Activated CD4-positive, CD25-positive, alpha-beta regulatory T cell treated with anti-CD3 and anti-CD28 coated beads, Interleukin-2, amount 50 U/mL, for 24 hours (primary cell): Measurements from ENCODE around the gene USP12.

Experiments used
- ATAC-seq, 2 donors: fragments of 150-1000 bp; cut with Tn5 transposase; one replicate each; pipeline ENCODE4 v1.10.0; 2021; ENCODE audit warnings: mild to moderate bottlenecking in 1 of 2, moderate library complexity in 1 of 2

USP12 gene

DNA sequence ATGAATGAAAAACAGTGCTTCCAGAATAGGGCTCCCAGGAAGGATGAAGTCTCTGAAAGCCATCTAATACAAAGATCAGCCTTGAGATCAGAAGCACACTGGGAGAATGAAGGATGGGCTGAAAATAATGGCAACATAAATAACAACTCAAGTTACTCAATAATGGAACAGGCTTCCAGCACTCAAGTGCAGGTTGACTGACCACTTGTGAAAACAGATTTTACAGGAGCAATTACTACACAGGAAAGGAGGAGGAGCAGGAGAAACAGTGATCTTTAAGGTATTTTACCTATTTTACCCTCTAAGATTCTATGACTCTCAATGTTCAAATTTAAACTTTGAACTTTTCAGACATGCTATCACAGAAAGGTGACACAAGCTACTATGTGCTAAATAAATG, 106.0 kb downstream of the USP12 start:
- ATAC-seq = no peak

DNA sequence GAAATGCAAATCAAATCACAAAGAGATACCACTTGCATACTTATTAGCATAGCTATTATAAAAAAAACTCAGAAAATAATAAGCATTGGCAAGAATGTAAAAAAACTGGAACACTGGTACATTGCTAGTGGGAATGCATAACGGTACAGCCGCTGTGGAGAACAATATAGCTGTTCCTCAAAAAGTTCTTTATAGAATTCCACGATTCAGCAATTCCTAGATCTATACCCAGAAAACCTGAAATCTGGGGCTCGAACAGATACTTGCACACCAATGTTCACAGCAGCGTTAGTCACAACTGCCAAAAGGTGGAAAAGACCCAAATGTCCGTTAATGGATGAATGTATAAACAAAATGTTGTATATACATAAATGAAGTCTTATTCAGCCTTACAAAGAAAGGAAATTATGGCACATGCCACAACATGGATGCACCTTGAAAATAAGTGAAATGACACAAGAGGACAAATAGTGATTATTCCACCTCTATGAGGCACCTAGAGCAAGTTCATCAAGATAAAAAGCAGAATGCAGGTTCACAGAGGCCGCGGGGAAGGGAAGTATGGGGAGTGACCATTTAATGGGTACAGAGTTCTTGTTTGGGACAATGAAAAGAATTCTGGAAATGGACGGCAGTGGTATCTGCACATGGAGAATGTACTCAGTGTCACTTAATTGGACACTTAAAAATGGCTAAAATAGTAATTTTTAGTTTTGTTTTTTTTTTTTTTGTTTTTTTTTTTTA, 107.2 kb downstream of the USP12 start:
- ATAC-seq = no peak

- no peak for ATAC-seq
Measured at GRCh38 chr13:27057817-27058216, 113.8 kb downstream of the USP12 start.

DNA sequence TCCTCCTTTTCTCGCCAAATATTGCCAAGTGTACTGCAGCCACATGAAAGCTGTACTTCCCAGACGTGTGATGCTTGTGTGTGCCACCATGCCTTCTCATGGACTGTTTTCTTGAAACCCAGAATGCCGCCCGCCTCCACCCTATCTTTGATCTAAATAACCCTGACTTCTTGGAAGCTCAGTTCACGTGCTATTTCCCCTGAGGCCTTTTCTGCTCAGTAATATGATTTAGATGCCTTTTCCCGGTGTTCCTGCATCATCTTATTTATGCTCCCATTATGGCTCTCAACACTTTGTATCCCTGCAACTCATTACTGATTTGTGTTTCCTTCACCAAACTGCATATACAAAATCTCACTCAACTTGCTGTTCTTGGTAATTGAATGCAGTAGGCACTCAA, 116.1 kb downstream of the USP12 start:
- no peak for ATAC-seq

DNA sequence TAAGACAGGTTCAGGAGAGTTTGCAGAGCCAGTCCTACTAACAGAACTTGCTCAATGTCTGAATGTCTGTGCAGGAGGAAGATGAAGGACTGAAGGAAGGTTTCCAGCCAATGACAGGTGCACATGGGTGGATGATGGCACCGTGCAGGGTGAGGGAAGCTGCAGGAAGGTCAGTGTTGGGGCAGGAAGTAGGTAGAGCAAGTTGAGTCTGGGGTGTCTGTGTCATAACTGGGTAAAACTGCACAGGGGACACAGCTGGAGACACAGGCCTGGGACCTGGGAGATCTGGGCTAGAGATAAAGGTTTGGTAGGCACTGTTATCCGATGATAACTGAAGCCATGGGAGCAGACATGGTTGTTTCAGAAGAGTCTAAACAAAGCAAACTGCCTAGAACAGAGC, 116.9 kb downstream of the USP12 start:
- ATAC-seq = no peak

GRCh38 chr13:27053902-27054595, 117.6 kb downstream of the USP12 start:
- no peak for ATAC-seq

DNA sequence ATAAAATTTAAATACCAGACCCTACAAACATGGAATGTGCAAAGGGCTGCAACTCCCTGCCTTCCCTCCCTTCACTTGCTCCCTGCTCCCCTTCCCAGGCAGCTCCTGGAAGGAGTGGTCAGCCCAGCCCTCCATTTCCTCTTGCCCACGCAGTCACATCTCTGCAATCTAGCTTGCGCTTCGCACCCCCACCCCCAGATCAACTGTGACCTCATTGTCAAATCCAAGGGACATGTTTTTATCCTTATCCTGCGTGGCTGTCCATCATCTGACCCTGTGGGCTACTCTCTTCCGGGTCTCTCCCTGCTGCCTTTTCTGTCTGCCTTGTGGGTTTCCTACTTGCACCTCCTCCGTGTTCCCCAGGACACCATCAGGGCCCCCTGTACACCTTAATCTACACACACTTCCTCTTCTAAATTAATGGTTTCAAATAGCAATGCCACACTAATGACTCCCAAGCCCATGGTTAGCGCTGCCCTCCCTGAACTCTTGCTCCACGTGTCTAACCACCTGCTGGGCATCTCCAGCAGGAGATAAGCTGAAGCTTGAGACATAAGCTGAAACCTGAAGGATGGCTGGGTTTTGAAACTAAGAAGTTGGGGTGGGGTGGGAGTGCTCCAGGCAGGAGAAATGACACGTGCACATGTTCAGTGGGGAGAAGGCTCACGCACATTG, 118.3 kb downstream of the USP12 start:
- no peak for ATAC-seq

DNA sequence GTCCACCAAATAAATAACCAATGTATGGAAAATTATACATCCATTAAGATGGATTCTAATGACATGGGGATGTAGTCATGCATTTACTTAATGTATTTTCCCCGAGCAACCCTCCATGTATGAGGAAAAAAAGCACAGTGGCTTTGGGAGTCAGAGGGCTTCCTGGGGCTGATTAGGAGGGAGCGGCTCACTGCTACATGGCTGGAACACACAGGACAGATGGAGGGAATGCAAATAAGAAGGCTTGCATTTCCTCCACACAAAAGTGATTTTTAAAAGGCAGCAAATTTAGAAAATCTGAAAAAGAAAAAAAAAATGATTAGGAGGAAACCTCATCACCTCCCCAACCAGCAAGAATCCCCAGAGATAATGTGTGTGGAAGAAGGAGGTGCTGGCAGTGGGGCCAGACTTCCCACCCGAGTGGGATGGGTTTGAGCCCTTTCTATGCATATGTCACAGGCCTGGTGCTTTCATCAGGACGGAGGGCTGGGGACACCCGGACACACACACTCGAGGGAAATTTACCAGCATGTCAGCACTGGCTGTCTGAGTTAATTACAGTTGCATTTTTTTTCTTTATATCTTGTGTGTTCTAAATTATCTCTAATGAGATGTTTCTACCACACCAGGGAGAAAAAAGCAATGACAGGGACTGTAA, 118.9 kb downstream of the USP12 start:
- ATAC-seq = no peak

- ATAC-seq = no peak
Measured at GRCh38 chr13:27047081-27047480, 124.5 kb downstream of the USP12 start.

DNA sequence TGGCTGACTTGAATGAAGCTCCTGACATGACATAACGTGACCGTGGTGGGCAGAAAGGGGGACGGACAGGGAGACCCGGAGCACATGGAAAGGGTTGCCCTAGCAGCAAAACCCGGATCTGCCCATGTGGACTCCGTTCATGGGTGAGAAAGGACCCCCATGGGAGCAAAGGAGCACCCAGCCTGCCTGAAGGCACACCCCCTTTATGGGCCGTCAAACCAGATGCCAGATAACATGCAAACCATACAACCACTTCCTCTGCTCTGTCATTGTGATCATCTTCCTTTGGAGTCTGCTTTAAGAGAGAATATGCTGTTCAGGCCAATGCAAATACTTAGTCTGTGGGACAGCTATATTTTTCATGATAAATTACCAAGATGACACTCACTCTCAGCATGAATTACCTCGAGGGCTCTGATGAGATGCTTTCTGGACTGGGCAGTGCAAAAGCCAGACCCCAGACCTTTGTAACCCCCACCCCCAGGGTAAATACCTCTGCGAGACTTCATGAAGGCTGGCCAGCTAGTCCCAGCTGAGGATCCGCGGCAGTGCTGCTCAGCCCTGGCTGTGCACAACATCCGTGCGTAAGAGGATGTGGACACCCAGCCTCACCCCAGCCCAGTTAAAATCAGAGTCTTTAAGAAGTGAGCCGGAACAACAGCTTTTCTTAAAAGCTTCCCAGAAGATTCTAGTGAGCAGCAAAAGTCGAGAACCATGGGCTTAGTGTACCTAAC, 126.6 kb downstream of the USP12 start:
- peak in 1 of 2 donors; percentile 27 for ATAC-seq

- ATAC-seq = peak in 1 of 2 donors; percentile 25
Measured at GRCh38 chr13:27043013-27043412, 128.6 kb downstream of the USP12 start.

DNA sequence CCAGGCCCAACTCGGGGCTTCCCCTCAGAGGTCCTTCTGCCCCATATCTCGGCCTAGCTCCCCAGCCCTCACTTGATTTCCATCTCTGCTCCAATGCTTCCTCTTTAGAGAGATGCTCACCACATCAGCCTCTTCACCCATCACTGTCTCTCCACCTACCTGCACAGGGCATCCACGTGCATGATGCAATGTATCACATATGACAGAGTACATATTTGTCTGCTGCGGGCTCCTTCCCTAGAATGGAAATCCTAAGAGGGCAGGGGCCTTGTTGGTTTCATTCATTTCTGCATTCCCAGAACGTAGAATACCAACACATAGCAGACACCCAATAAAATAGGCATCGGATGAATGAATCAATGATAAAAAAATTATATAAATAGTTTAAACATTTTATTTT, 130.3 kb downstream of the USP12 start:
- ATAC-seq = no peak

- no peak for ATAC-seq
Measured at GRCh38 chr13:27040826-27041108, 130.8 kb downstream of the USP12 start.

DNA sequence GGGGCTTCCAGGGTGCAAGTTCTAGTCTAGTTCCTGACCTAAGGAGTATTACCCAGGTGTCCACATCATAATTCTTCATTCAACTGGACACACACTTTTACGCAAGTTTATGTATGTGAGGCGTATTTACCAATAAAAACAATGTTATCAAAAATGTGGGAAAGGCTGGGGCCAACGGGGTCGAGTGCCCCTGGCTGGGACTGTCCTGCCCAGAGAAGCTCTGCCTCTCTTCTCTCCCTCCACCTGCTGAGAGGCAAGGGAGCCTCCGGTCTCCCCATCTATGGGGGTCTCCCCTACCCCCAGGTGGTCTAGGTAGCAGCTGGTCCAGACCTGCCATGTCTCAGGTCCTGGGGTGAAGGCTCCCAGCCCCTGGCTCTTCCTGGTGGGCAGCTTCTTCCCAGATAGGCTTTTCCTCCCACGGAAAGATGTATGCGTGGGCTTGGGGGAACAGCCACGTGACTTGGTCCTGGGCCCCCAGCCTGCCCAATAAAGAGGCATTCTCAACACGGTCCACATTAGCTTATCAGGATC, 132.4 kb downstream of the USP12 start:
- ATAC-seq = no peak

- ATAC-seq = no peak
Measured at GRCh38 chr13:27038323-27038722, 133.3 kb downstream of the USP12 start.

- no peak for ATAC-seq
Measured at GRCh38 chr13:27037571-27037970, 134.0 kb downstream of the USP12 start.

- ATAC-seq = no peak
Measured at GRCh38 chr13:27037171-27037570, 134.4 kb downstream of the USP12 start.

GRCh38 chr13:27036236-27036981, 135.2 kb downstream of the USP12 start:
- no peak for ATAC-seq

DNA sequence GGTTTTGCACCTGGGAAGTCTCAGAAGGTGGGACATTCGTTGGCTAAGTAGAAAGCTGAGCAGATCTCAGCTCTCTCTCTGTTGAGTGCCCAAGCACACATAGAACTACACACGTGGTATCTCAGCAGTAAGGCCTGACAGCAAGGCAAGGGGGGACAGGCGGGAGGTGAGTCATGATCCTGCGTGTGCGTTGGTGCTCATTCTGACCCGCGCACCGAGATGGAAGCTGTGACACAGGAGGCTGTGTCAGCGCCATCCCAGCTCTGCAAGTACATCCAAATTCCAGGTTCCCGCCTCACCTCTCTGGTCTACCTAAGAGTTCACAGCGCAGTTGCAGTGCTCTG, 135.7 kb downstream of the USP12 start:
- ATAC-seq = no peak

DNA sequence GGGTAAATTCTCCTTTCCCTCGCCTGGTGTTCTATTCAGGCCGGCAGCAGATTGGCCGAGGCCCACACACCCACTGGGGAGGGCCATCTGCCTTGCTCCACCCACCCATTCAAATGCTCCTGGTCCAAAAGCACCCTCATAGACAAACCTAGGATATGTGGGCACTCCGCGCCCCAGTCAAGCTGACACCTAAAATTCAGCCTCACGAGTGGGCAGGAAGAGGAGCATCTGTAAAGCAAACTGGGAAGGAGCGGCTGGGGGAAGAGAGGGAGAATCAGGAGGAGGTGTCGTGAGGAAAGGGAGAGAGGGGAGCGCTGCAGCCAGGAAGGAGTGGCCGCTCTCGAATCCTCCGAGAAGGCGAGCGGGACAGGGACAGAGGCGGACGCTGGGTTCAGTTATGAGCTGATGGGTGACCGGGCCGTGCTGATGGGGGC, 136.9 kb downstream of the USP12 start:
- no peak for ATAC-seq

DNA sequence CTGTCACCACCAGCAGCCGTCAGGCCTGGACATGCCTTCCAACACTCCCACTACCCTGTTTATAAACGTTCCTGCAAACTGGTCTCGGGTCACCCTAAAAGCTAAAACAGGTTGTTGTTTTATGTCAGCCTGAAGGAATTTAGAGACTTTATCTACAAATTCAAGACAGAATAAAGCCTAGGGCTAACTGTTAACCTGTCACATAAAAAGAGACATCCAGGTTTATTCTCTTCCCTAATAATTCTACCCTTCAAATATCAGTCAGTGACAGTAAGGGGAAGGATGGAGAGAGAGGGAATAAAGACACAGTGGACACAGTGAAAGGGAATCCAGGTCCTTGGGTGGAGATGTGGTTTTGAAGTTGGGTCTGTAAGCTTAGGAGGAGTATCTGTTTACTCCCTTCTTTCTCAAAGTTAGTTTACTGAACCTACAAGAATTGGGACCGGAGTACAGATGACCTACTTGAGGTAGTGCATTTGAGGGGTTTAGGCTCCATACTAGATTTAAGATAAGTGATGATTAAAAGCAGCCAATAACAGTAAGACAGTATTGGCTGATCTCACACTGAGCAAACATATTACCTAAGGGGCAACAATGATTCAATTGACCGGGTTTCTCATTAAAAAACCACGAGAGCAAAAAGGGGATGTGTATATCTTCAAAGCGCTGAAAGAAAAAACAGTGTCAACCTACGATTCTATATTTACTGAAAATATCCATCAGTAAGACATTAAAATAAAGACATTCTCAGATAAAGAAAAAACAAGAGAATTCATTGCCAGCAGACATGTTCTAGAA, 142.7 kb downstream of the USP12 start:
- no peak for ATAC-seq
